IMR-90 (cell line): Measurements from ENCODE around the gene DNASE1L1. TPM values are rescaled to one million over a fixed set of nuclear protein-coding genes. Genes with fewer than 3 reads are reported as not detected.

Source experiments
- ATAC-seq: fragments of 200-7000 bp; cut with Tn5 transposase; 2 replicates; pipeline ENCODE4 v1.9.1; 2020; ENCODE audit warnings: low read depth, mild to moderate bottlenecking, moderate library complexity
- BruUV-seq: library from RNA; stranded (reverse); fragments of 400-500 nt; replicated peaks from 2 replicates; lab custom pipeline; 2021; lab: Mats Ljungman, UMichigan
- CTCF ChIA-PET: fragments of 300-600 bp; formaldehyde crosslinking; extraction: SDS; loops from one replicate; lab custom pipeline; 2021; ENCODE audit warnings: antibody characterized with exemption; lab: Yijun Ruan, JAX
- POLR2A ChIA-PET: fragments of 300-600 bp; sonication (Branson Sonifier 250); formaldehyde crosslinking; loops from one replicate; lab custom pipeline; 2022; ENCODE audit warnings: antibody characterized with exemption; ENCODE audit not compliant: unreplicated experiment; lab: Charles Lee
- DNase-seq: peaks from one replicate; pipeline ENCODE4 v3.0.0; 2013
- H2AFZ ChIP-seq: replicated peaks from 2 replicates; pipeline ENCODE3; 2013; ENCODE audit warnings: low read length, mild to moderate bottlenecking; ENCODE audit not compliant: poor library complexity
- H2AK5ac ChIP-seq: 2 replicates; pipeline ENCODE4 v1.6.1; 2013; ENCODE audit warnings: low read depth, low read length, inconsistent platforms
- H2AK9ac ChIP-seq: replicated peaks from 2 replicates; pipeline ENCODE3; 2013; ENCODE audit warnings: mild to moderate bottlenecking, low read depth, low read length, moderate library complexity; ENCODE audit not compliant: poor library complexity
- H2BK120ac ChIP-seq: 2 replicates; pipeline ENCODE4 v1.6.1; 2013; ENCODE audit warnings: low read depth, low read length, inconsistent platforms
- H2BK15ac ChIP-seq: 3 replicates; pipeline ENCODE4 v1.6.1; 2013; ENCODE audit warnings: low read depth, low read length, inconsistent platforms
- H2BK20ac ChIP-seq: 2 replicates; pipeline ENCODE4 v1.6.1; 2013; ENCODE audit warnings: low read depth, mild to moderate bottlenecking, inconsistent platforms, low read length, moderate library complexity
- H2BK5ac ChIP-seq: 2 replicates; pipeline ENCODE4 v1.6.1; 2013; ENCODE audit warnings: mild to moderate bottlenecking, low read depth, low read length, inconsistent platforms; ENCODE audit not compliant: poor library complexity, severe bottlenecking
- H3K14ac ChIP-seq: replicated peaks from 2 replicates; pipeline ENCODE4 v1.6.1; 2013; ENCODE audit warnings: low read depth, low read length, inconsistent platforms
- H3K18ac ChIP-seq: 2 replicates; pipeline ENCODE4 v1.6.1; 2013; ENCODE audit warnings: low read depth, low read length, control low read depth
- H3K23ac ChIP-seq: 2 replicates; pipeline ENCODE4 v1.6.1; 2013; ENCODE audit warnings: low read depth, low read length, inconsistent platforms
- H3K27ac ChIP-seq: 2 replicates; pipeline ENCODE4 v1.5.1; 2013; ENCODE audit warnings: mild to moderate bottlenecking, control low read depth, low read length; ENCODE audit not compliant: insufficient read depth
- H3K27me3 ChIP-seq: 2 replicates; pipeline ENCODE4 v1.6.1; 2013; ENCODE audit warnings: low read length; ENCODE audit not compliant: control insufficient read depth, insufficient read depth
- H3K36me3 ChIP-seq: 2 replicates; pipeline ENCODE4 v1.6.1; 2013; ENCODE audit warnings: low read length, mixed read lengths; ENCODE audit not compliant: control insufficient read depth, insufficient read depth
- H3K4ac ChIP-seq: 2 replicates; pipeline ENCODE4 v1.6.1; 2013; ENCODE audit warnings: low read depth, low read length, inconsistent platforms
- H3K4me1 ChIP-seq: 2 replicates; pipeline ENCODE4 v1.6.1; 2013; ENCODE audit warnings: low read length, mixed read lengths; ENCODE audit not compliant: control insufficient read depth, insufficient read depth
- H3K4me2 ChIP-seq: 2 replicates; pipeline ENCODE4 v1.6.1; 2013; ENCODE audit warnings: low read depth, mild to moderate bottlenecking, control low read depth, low read length, moderate library complexity
- H3K4me3 ChIP-seq: 2 replicates; pipeline ENCODE4 v1.5.1; 2013; ENCODE audit warnings: low read depth, mild to moderate bottlenecking, control low read depth, low read length, moderate library complexity; ENCODE audit not compliant: insufficient read depth
- H3K56ac ChIP-seq: 2 replicates; pipeline ENCODE4 v1.6.1; 2013; ENCODE audit warnings: low read length, inconsistent platforms; ENCODE audit not compliant: insufficient read depth; ENCODE audit errors: extremely low read depth
- H3K79me1 ChIP-seq, 2 experiments: 2 replicates each; pipeline ENCODE4 v1.6.1; 2013; ENCODE audit warnings: low read length in 2 of 2, inconsistent platforms in 1 of 2, low read depth in 1 of 2
- H3K9ac ChIP-seq: 2 replicates; pipeline ENCODE4 v1.6.1; 2013; ENCODE audit warnings: low read depth, low read length, control low read depth
- H3K9me1 ChIP-seq: 2 replicates; pipeline ENCODE4 v1.6.1; 2013; ENCODE audit warnings: low read length, inconsistent platforms; ENCODE audit not compliant: insufficient read depth
- H3K9me3 ChIP-seq: 2 replicates; pipeline ENCODE4 v1.6.1; 2013; ENCODE audit warnings: low read length; ENCODE audit not compliant: control insufficient read depth, insufficient read depth
- H4K20me1 ChIP-seq: 2 replicates; pipeline ENCODE4 v1.6.1; 2013; ENCODE audit warnings: low read length, inconsistent platforms; ENCODE audit not compliant: insufficient read depth
- H4K5ac ChIP-seq: 2 replicates; pipeline ENCODE4 v1.6.1; 2013; ENCODE audit warnings: mild to moderate bottlenecking, low read depth, low read length, control low read depth
- H4K8ac ChIP-seq, 2 experiments: 2 replicates each; pipeline ENCODE4 v1.6.1; 2013; ENCODE audit warnings: low read depth in 2 of 2, low read length in 2 of 2, control low read depth in 1 of 2, inconsistent platforms in 1 of 2
- H4K91ac ChIP-seq: 2 replicates; pipeline ENCODE4 v1.6.1; 2013; ENCODE audit warnings: low read depth, low read length, inconsistent platforms; ENCODE audit not compliant: insufficient read depth
- BHLHE40 ChIP-seq: fragments of 150-350 bp; IDR thresholded peaks from 2 replicates; pipeline ENCODE4 v1.6.1; 2016; ENCODE audit warnings: mild to moderate bottlenecking, low read depth, low read length
- CEBPB ChIP-seq: IDR thresholded peaks from 2 replicates; pipeline ENCODE4 v1.6.1; 2012; ENCODE audit warnings: low read depth, low read length, improper control_type of control experiment
- CHD1 ChIP-seq: IDR thresholded peaks from 2 replicates; pipeline ENCODE4 v1.6.1; 2012; ENCODE audit warnings: low read depth, low read length, improper control_type of control experiment
- CTCF ChIP-seq: conservative IDR thresholded peaks from 2 replicates; pipeline ENCODE4 v1.5.1; 2012; ENCODE audit warnings: mild to moderate bottlenecking, low read depth, low read length, improper control_type of control experiment
- FOS ChIP-seq: fragments of 150-350 bp; IDR thresholded peaks from 2 replicates; pipeline ENCODE4 v1.6.1; 2016; ENCODE audit warnings: low read depth, low read length
- MAFK ChIP-seq: IDR thresholded peaks from 2 replicates; pipeline ENCODE4 v1.6.1; 2012; ENCODE audit warnings: low read depth, low read length, improper control_type of control experiment
- MXI1 ChIP-seq: IDR thresholded peaks from 2 replicates; pipeline ENCODE4 v1.6.1; 2012; ENCODE audit warnings: low read depth, mild to moderate bottlenecking, low read length, moderate library complexity, borderline replicate concordance
- NFE2L2 ChIP-seq: fragments of 150-350 bp; IDR thresholded peaks from 2 replicates; pipeline ENCODE4 v1.6.1; 2016; ENCODE audit warnings: low read depth, mild to moderate bottlenecking, low read length
- RAD21 ChIP-seq: IDR thresholded peaks from 2 replicates; pipeline ENCODE4 v1.6.1; 2012; ENCODE audit warnings: low read length, improper control_type of control experiment
- RCOR1 ChIP-seq: IDR thresholded peaks from 2 replicates; pipeline ENCODE4 v1.6.1; 2012; ENCODE audit warnings: mild to moderate bottlenecking, low read length, improper control_type of control experiment; ENCODE audit not compliant: insufficient replicate concordance
- RFX5 ChIP-seq: IDR thresholded peaks from 2 replicates; pipeline ENCODE4 v1.8.0; 2012; ENCODE audit warnings: low read depth, mild to moderate bottlenecking, low read length, moderate library complexity
- SMC3 ChIP-seq: fragments of 150-350 bp; IDR thresholded peaks from 2 replicates; pipeline ENCODE4 v1.6.1; 2016; ENCODE audit warnings: low read depth, mild to moderate bottlenecking, antibody characterized with exemption, low read length, moderate library complexity
- USF2 ChIP-seq: fragments of 150-350 bp; IDR thresholded peaks from 2 replicates; pipeline ENCODE4 v1.6.1; 2017; ENCODE audit warnings: mild to moderate bottlenecking, antibody characterized with exemption, low read length, low read depth
- WGBS, 2 experiments: methylation state at CpG; one replicate each; pipeline versions ENCODE4 v1.1.5 to v1.1.7; 2013; ENCODE audit warnings: missing lambda C conversion rate in 2 of 2; ENCODE audit not compliant: insufficient read length in 1 of 2; ENCODE audit errors: extremely low coverage in 2 of 2; 5-methylcytosine and 5-hydroxymethylcytosine counted together
- dilution Hi-C: fragments of 300-500 bp; cut with HindIII; formaldehyde crosslinking; loops from one replicate; pipeline ENCODE4 v1.14.3; 2018; ENCODE audit warnings: low sequenced_read_pairs; ENCODE audit not compliant: unreplicated experiment
- in situ Hi-C: fragments of 300-500 bp; cut with MboI; formaldehyde crosslinking; loops from 3 replicates; pipeline ENCODE4 v1.14.3; 2019; ENCODE audit warnings: low sequenced_read_pairs, inconsistent platforms, mixed read lengths
- intact Hi-C: fragments of 100-400 bp; cut with micrococcal nuclease; formaldehyde crosslinking; loops from 2 replicates; pipeline ENCODE4 v1.10.0; 2022
- polyA plus RNA-seq, 3 experiments: library from polyadenylated mRNA; depleted of rRNA; stranded (reverse); fragments of >200 nt; gene quantifications; 2 replicates each; pipeline ENCODE4 v1.2.3, GENCODE V29; 2012; ENCODE audit warnings: low replicate concordance in 1 of 3
- total RNA-seq: library from RNA; depleted of rRNA; stranded (reverse); fragments of >200 nt; gene quantifications from 2 replicates; pipeline ENCODE4 v1.2.3, GENCODE V29; 2012

Gene DNASE1L1
- total and polyA plus RNA-seq, 2 of the 4 experiments (the other 2 are of a cell fraction), result 51.4 to 55.5 TPM

DNA sequence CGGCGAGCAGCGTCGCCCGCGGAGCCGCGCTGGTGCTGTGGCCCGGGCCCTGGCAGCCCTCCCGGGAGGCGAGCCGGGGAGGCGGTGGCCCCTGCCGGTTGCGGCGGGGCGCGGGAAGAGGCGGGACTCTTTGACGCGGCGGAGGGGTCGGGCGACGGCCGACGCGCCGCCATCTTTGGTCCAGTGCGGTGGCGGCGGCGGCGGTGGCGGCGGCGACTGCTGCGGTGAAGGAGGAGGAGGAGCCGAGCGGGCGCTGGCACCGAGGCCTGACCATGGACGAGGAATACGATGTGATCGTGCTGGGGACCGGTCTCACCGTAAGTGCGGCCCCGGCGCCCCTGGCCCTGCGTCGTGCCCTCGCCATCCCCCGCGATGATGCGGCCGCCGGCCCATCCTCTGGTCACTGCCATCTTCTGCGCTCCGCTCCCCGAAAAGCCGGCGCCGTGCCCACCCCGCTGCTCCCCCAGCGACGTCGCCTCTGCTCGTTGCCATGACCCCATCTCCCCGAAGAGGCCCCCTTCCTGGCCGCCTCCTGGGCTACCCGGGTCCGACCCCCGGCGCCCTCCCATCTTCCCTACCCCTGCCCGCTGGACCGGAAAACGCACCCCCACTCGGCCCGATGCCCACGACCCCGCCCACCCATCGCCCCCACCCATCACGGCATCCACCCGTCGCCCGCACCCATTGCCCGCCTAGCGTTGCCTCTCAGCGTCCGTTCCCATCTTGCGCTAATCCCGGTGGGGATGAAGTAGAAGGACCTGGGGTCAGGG lies 28.1 kb upstream of the DNASE1L1 start, which contains the start of gene GDI1 (continued):
- TF ChIP-seq SMC3, result no peak
- TF ChIP-seq FOS, result no peak

DNA sequence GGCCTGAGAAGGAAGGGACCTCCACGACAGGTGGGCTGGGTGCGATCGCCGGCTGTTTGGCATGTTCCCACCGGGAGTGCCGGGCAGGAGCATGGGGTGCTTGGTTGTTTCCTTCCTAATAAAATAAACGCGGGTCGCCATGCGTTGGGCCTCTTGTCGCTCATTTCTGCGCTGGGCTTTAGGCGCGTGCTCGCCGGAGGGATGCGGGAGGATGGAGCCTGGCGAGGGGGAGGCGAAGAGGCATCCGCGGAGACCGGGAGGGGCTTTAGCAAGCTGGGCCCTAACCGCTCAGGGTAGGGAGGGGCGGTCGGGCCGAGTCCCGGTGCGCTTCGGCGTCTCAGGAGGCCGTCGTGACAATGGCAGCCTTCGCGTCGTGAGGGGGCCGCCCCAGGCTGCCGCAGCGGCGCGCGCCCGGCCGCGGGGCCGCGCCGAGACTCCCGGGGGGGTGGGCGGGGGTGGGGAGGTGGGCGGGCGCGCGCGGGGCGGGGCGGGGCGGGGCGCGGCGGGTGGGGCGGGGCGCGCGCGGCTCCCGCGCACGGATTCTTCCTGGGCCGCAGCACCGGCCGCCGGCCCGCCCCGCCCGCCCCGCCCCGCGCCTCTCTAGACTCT lies 27.4 kb upstream of the DNASE1L1 start:
- H3K18ac ChIP-seq, result no peak overlapping the region
- H3K14ac ChIP-seq, result peak overlapping the region; percentile 71; the same call in 1 of the 2 replicates
- no peak for TF ChIP-seq CEBPB
- no peak for TF ChIP-seq USF2
- no peak for TF ChIP-seq BHLHE40
- TF ChIP-seq FOS, result no peak
- no peak for TF ChIP-seq MAFK
- TF ChIP-seq CTCF, result no peak
- TF ChIP-seq RFX5, result no peak
- no peak for TF ChIP-seq MXI1
- no peak for TF ChIP-seq RCOR1
- TF ChIP-seq NFE2L2, result no peak
- TF ChIP-seq SMC3, result no peak
- TF ChIP-seq RAD21, result no peak
- TF ChIP-seq CHD1, result no peak
- no peaks in the 10 kb centered on the region for H3K27me3 ChIP-seq
- H2AK5ac ChIP-seq, result peak overlapping the region; percentile 67
- peak; percentile 73 for ATAC-seq
- peaks cover 46% of the 10 kb centered on the region for H3K36me3 ChIP-seq
- H3K4ac ChIP-seq, result peak overlapping the region; percentile 77
- H3K9me3 ChIP-seq, result no peaks in the 10 kb centered on the region
- H3K79me1 ChIP-seq, result peaks cover 0 to 14% of the 10 kb centered on the region in 2 experiments; a peak in 1 of 4 replicates
- H2BK15ac ChIP-seq, result no peak overlapping the region
- no TSS peak for BruUV-seq
- no peak overlapping the region for H4K91ac ChIP-seq
- peak overlapping the region; percentile 86 for H3K4me2 ChIP-seq
- peak overlapping the region; percentile 100 for H2BK5ac ChIP-seq
- DNase-seq, result no peak
- H3K4me1 ChIP-seq, result peaks cover 3% of the 10 kb centered on the region
- H2BK20ac ChIP-seq, result no peak overlapping the region
- WGBS, 2 experiments, result 63% methylated on average over 12 of the region's 78 CpGs; no CpG with 5 or more reads in 1 of the 2 experiments
- dilution Hi-C loops (no loop called here), in situ Hi-C loops (no loop called here), intact Hi-C loops (no loop called here)
- no peak overlapping the region for H3K56ac ChIP-seq
- H3K9ac ChIP-seq, result peak overlapping the region; percentile 87
- peaks cover 14% of the 10 kb centered on the region for H4K20me1 ChIP-seq
- H3K23ac ChIP-seq, result peak overlapping the region; percentile 78; the same call in 1 of the 2 replicates
- H3K9me1 ChIP-seq, result no peaks in the 10 kb centered on the region
- H2AK9ac ChIP-seq, result peak overlapping the region; percentile 94
- peak overlapping the region; percentile 12; the same call in 1 of the 2 replicates for H4K5ac ChIP-seq
- ChIA-PET CTCF (no interaction called here), POLR2A (no interaction called here)
- H4K8ac ChIP-seq, result peak overlapping the region; percentile 60 to 70; a peak in 2 of 4 replicates
- no peak overlapping the region for H2BK120ac ChIP-seq
- H3K27ac ChIP-seq, result peak overlapping the region; percentile 95
- peak overlapping the region; percentile 98 for H3K4me3 ChIP-seq
- peak overlapping the region; percentile 89 for H2AFZ ChIP-seq
